Measurements from ENCODE around the gene CCDC57. TPM values are rescaled to one million over a fixed set of nuclear protein-coding genes. Genes with fewer than 3 reads are reported as not detected.

The CCDC57 gene, protein sequence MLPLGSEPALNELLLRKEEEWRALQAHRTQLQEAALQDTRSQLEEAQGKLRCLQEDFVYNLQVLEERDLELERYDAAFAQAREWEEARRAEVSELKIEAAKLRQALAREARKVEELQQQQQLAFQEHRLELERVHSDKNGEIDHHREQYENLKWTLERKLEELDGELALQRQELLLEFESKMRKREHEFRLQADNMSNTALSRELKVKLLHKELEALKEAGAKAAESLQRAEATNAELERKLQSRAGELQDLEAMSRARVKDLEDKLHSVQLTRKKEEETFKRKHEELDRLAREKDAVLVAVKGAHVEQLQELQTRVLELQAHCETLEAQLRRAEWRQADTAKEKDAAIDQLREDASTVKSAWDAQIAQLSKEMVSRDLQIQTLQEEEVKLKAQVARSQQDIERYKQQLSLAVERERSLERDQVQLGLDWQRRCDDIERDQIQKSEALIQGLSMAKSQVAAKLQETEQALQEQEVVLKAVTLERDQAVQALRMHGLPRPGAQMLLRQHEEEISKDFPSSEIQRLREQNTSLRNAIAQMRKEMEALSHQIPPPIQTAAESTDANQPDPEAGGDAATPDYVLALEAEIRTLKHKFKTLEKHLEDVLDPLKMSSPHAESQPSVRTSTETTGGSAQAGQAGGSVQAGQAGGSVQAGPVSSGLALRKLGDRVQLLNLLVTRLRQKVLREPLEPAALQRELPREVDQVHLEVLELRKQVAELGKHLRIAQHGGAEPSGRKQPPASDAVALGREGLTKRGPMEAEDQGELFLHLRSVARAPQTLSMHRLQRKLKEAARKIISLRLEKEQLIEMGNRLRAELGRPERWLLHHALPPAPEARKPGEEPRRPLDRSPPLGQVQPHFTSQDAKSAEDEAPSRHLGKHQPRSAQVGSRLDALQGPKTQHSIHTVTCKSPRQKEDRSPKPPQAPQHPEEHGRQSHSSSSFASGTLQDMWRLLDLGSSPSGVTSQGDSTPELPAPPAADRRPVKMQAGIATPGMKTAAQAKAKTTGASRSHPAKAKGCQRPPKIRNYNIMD
- 4.6 and 7.7 TPM in 2 replicates for total RNA-seq

DNA sequence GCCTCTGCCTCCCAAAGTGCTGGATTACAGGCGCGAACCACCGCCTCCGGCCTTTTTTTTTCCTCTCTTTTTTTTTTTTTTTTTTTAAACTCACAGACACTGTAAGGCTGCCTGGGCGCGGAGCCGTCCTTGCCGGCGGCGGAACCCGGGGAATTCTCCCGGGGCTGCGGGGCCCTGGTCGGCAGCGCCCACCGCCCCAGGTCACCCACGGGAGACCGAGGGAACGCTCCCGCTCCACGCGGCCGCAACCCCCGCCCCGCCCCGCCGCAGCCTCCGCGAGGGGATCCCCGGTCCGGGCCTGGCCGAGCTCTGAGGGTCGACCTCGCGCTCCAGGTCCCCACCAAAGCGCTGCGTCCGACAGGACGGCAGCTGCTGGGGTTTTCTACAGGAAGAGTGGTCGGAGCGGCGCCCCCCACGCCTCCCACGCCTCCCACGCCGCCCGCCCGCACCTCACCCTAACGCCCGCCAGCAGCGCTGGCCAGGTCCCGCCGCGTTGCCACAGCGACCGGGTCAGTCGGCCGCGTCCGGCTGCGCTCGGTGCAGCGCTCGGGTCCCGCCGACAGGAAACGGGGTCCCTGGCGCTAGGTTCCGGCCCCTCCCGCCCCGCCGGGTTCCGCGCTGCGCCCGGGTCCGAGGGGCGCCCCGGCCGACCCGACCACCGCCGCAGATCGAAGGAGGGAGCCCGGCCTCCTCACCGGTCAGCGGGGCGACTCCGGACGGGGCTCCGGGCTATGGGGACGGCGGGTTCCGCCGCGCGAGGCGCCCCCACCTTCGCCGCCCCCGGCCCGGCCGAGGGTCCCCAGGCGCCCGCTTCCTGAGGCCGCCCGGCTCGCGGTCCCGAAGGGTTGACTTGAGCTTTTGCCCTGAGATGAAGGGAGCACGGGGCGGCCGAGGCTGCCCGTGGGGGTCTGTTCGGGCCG, at the start of gene CCDC57:
CCDC57 (minus strand) TSS at position 512 of the 920 bp plus-strand sequence. CDS start 10,898 bp downstream, outside the sequence.

GRCh38 chr17:82228842-82229697, 16.4 kb upstream of the CCDC57 start, which contains the start of gene SLC16A3:
SLC16A3 (plus strand) TSS chr17:82229042; CDS start chr17:82236009, 6,967 bp downstream.

DNA sequence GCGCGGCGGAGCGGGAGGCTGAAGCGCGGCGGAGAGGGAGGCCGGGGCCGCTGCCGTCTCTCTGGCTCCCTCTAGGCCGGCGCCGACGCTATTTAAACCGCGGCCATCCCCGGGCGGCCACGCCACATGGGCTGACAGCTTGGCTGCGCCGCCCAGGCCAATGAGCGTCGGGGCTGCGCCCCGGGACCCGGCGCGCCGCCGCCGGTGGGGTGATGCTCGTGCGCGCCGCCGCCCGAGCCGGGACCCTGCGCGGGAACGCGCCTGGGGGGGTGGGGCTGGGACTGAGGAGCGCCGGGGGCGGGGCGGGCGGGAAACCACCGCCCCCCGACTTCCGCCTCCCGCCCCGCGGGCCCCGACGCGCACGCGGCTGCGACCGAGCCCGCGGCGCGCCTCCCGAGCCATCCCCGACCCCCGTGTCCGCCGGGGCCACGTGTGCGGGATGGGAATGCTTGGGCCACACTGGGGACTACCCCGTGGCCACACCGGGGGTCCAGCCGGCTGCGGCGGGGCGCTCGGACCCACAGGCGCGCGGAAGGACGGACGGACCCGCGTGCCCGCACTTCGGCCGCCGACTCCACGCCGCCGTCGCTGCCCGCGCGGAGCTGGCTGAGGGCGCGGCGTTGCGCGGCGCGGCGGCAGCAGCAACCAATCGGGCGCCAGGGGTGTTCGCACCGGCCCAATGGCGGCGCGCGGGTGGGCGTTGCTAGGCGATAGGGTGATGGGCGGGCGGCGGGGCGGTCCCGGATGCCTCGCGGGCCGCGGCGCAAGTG, 114.3 kb downstream of the CCDC57 start, which contains the start of gene FASN:
FASN (minus strand) TSS at position 68 of the 770 bp plus-strand sequence. CDS start 1,791 bp downstream, outside the sequence.

DNA sequence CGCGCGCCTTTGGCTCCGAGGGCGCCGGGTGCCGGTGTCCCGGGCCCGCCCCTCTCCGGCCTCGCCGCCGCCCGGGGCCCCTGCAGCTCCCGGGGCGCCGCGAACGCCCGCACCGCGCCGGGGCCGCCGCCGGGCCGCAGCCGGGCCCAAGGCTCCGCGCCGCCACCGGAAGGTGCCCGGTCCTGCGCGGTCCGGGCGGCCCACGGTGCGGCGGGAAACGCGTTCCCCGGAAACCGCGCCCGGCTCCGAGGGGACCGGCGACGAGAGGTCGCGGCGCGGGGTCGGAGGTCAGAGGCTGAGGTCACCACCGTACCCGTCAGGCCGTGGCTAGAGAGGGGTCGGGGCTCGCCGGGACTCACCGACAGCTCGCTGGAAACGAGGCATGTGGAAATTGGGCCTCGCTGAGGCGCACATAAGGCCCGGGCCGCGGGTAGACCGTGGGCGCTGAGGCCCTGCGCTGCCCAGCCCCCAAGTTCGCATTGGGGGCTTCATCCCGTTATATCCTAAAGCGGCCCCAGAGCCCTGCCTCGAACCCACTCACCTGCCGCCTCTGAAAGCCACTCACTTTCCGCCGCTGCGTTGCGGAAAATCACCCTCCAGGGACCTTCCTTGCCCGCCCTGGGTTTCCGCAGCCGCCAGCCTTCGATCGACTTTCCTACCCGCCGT, 146.9 kb downstream of the CCDC57 start, which contains the start of gene DUS1L:
DUS1L (minus strand) TSS at position 167 of the 666 bp plus-strand sequence. CDS start 745 bp downstream, outside the sequence.

GRCh38 chr17:82051776-82052637, 160.6 kb downstream of the CCDC57 start, which contains the start of the genes GPS1 and RFNG:
GPS1 (plus strand) TSS chr17:82051898; CDS start chr17:82051932, 34 bp downstream.
RFNG (minus strand) TSS chr17:82051811; CDS start chr17:82051766, 45 bp downstream.

Other genes with a start within 250 kb of the CCDC57 start
- gene ASPSCR1, start 235.2 kb downstream of the CCDC57 start, total RNA-seq = 20.9 and 21.3 TPM in 2 replicates
- 130 TPM in 2 replicates for gene CENPX, start 190.0 kb downstream of the CCDC57 start, total RNA-seq
- 25.1 and 29.3 TPM in 2 replicates for gene LRRC45, start 189.5 kb downstream of the CCDC57 start, total RNA-seq
- 15.5 and 16.5 TPM in 2 replicates for gene RAC3, start 181.2 kb downstream of the CCDC57 start, total RNA-seq
- 114 and 147 TPM in 2 replicates for gene DCXR, start 175.1 kb downstream of the CCDC57 start, total RNA-seq
- 28.5 and 30.8 TPM in 2 replicates for gene RFNG, start 161.0 kb downstream of the CCDC57 start, total RNA-seq
- 116 and 127 TPM in 2 replicates for gene GPS1, start 160.9 kb downstream of the CCDC57 start, total RNA-seq
- gene DUS1L, start 147.0 kb downstream of the CCDC57 start, total RNA-seq = 81.1 and 101 TPM in 2 replicates
- gene FASN, start 114.6 kb downstream of the CCDC57 start, total RNA-seq = 169 and 174 TPM in 2 replicates
- 154 and 189 TPM in 2 replicates for gene SLC16A3, start 16.2 kb upstream of the CCDC57 start, total RNA-seq
- gene CSNK1D, start 60.9 kb upstream of the CCDC57 start, total RNA-seq = 34.9 and 35.2 TPM in 2 replicates
- not detected in 2 replicates for gene CD7, start 104.8 kb upstream of the CCDC57 start, total RNA-seq
- gene SECTM1, start 120.9 kb upstream of the CCDC57 start, total RNA-seq = 5.8 and 7.0 TPM in 2 replicates
- not detected in 2 replicates for gene TEX19, start 146.4 kb upstream of the CCDC57 start, total RNA-seq
- not detected in 2 replicates for gene UTS2R, start 158.9 kb upstream of the CCDC57 start, total RNA-seq
- gene HEXD, start 205.5 kb upstream of the CCDC57 start, total RNA-seq = 9.9 and 12.1 TPM in 2 replicates
- gene OGFOD3, start 205.7 kb upstream of the CCDC57 start, total RNA-seq = 41.1 and 43.0 TPM in 2 replicates
- 43.4 and 50.3 TPM in 2 replicates for gene CYBC1, start 237.9 kb upstream of the CCDC57 start, total RNA-seq
- 38.5 and 52.7 TPM in 2 replicates for gene NARF, start 245.9 kb upstream of the CCDC57 start, total RNA-seq

All from mammary microvascular endothelial cell (primary cell).